Right kidney (tissue), 1 donor: ENCODE measurements around the gene USP22.
"Not testable (repeated sequence)": the region's sequence is repeated elsewhere in the genome, so short reads cannot be mapped to it uniquely, and the experiment has no call there.

ENCODE experiments used
- DNase-seq: peaks from one replicate; pipeline ENCODE4 v3.0.0-alpha.2; 2016

Gene USP22

DNA sequence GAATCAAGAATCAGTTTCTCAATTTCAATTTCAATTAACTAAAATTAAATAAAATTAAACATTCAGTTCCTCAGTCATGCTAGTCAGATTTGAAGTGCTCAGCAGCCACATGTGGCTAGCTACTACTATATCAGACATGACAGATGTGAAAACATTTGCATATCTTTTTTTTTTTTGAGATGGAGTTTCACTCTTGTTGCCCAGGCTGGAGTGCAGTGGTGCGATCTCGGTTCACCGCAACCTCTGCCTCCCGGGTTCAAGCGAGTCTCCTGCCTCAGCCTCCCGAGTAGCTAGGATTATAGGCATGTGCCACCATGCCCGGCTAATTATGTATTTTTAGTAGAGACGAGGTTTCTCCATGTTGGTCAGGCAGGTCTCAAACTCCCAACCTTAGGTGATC, 10.2 kb upstream of the USP22 start:
- not testable (repeated sequence) for DNase-seq

GRCh38 chr17:21049457-21049856, 6.6 kb upstream of the USP22 start:
- DNase-seq = no peak

- no peak for DNase-seq
These were observed 3.4 kb upstream of the USP22 start for GRCh38 chr17:21046216-21046615.

GRCh38 chr17:21044971-21045370, 2.2 kb upstream of the USP22 start:
- DNase-seq = no peak

- peak; percentile 98 for DNase-seq
These were observed 753 bp upstream of the USP22 start for GRCh38 chr17:21043296-21044232.

- peak; percentile 69 for DNase-seq
These were observed 912 bp downstream of the USP22 start for GRCh38 chr17:21041741-21042457.

GRCh38 chr17:21039839-21040575, 2.8 kb downstream of the USP22 start:
- peak; percentile 43 for DNase-seq

GRCh38 chr17:21037117-21037803, 5.6 kb downstream of the USP22 start:
- no peak for DNase-seq

DNA sequence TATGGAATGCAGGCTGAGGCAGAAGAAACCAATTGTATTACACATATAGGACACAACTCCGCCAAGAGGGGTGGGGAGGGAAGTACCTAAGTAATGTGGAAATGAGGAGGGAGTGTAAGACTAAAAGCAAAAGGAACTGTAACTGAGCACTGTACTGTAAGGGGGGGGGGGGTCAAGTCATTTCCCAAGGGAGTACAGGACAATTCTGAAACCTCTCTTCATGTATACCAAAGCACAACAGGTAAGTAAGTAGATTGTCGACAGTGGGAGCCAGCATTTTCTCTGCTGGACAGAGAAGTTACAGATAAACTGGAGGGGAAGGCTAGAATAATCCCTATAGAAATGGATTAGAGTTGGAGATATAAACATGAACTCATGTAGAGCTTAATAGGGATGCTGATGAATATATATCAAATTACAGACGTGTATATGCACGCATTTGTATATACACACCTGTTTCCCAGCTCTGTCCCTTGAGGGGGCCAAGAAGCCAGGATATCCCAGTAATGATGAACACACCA, 6.4 kb downstream of the USP22 start:
- no peak for DNase-seq

DNA sequence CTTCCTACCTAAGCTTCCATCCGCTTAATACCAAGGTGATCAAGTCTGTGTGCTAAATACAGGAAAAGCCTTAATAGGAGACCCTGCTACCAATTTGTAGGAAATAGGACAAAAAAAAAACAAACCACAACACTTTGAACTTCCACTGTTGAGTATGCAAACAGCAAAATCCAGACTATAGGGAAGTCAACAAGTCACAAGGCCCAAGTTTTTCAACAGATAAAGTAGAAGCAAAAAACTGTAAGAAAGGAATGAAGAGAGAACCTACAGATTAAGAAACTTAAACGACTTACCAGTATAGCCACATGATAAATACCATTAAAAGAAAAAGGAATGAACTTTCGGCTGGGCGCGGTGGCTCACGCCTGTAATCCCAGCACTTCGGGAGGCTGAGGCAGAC, 7.4 kb downstream of the USP22 start:
- no peak for DNase-seq

- no peak for DNase-seq
These were observed 8.2 kb downstream of the USP22 start for GRCh38 chr17:21034340-21035235.

DNA sequence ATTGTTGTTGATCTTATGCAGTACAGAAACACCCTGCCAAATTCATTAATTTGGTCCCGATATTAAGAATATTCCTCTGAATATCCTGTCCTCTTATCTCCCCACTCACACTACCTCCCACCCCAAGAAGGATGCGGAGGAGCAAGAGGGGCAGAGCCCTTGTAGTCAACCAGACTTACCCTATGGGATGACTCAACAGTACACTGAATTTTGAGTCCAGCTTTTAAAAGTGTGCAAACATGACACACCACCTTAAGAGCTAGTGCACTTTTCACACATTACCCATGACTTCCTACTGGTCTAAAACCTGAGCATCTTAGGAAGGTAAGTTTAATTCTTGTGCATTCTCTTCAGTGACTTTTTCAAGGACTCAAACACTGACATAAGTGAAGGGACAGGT, 9.5 kb downstream of the USP22 start:
- DNase-seq = no peak

- no peak for DNase-seq
These were observed 10.9 kb downstream of the USP22 start for GRCh38 chr17:21031756-21032396.

GRCh38 chr17:21030375-21030774, 12.4 kb downstream of the USP22 start:
- no peak for DNase-seq

GRCh38 chr17:21029515-21029914, 13.3 kb downstream of the USP22 start:
- DNase-seq = no peak

DNA sequence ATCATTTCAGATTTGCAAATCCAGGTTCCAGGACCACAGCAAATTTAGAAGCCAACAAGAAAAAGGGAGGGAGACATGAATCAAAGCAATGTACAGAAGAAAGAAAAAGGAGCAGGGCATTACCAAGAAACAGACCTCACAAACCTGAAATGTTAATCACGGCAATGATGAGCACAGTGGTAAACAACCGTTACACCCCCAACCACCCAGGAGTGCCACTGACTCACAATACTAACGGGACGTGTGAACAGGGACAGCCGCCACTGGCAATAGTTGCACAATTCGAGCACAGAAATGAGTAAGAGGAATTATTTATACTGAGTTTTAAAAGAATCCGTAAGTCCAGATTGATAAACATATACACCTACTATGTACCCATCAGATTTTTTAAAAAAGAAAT, 13.8 kb downstream of the USP22 start:
- no peak for DNase-seq

DNA sequence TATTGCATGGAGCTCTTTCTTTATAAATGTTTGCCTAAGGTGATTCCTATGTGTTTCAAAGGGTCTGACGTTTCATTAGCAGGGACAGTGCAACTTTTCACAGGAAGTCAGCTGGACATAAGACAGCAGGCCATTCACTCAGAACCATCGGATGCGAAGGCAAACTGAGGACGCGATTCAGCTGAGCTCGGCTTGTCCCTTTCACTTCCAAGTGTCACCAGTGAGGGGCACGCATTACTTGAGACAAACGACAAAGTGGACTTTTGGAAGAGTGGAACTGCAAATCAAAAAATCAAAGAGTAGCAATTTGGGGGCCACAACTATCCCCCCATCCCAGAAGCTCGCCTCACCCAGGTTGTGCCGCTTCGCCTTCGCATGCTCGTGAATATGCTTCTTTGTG, 14.6 kb downstream of the USP22 start:
- DNase-seq = no peak

- no peak for DNase-seq
These were observed 15.8 kb downstream of the USP22 start for GRCh38 chr17:21027031-21027430.

DNA sequence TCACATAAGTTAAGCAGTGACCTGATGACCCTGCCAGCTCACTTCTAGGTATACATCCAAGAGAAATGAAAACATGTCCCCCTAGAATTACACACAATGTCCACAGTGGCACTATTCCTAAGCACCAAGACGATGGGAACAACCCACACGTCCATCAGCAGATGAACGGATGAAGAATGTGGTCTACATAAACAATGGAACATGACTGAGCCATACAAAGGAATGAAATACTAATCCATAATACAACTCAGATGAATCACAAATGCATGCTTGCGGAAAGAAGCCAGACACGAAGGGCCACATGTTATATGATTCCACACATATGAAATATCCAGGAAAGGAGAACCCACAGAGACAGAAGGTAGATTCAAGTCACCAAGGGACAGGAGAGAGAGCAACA, 17.4 kb downstream of the USP22 start:
- no peak for DNase-seq

GRCh38 chr17:21024024-21024423, 18.8 kb downstream of the USP22 start:
- DNase-seq = no peak
